GM21390 (cell line): ENCODE results near the gene TLR3.
"Not testable (repeated sequence)": the region's sequence is repeated elsewhere in the genome, so short reads cannot be mapped to it uniquely, and the experiment has no call there.

Source experiments
- ATAC-seq: cut with Tn5 transposase; IDR thresholded peaks from one replicate; pipeline ENCODE4 v1.9.1; 2021; ENCODE audit not compliant: unreplicated experiment

The TLR3 gene

DNA sequence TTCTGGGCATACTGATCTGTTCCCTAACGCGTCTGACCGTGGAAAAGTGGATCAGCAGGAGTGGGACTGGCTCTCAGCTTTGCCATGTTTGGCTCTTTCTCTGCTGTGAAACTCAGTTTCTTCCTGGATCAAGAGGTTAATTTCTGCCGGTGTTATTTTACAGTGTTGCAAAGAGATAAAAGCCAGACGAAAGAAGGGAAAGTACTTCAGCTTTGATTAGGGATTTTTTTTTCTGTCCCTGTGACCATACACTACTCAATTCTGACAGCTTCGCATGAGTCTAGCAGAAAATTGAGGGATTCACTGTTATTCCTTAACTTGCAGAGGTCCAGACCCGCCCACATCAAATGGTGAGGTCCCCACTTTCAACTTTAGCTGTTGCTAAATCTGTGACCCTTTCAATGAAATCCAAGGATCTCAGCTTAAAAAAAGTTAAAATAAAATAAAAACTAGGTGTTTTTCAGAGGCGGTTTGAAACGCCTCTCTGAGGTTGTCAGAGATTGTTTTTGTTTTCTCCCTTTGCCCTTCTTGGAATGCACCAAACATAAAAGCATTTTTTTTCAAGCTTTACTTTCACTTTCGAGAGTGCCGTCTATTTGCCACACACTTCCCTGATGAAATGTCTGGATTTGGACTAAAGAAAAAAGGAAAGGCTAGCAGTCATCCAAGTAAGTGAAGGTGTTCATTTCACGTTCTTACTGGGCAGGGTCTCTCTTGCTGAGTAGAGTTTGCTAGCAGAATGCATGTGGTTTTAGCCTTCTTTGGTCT is at the start of gene TLR3:
TLR3 (plus strand) TSS at position 576 of the 768 bp plus-strand sequence. CDS start 7,464 bp downstream, outside the sequence.
- ATAC-seq, result no peak

DNA sequence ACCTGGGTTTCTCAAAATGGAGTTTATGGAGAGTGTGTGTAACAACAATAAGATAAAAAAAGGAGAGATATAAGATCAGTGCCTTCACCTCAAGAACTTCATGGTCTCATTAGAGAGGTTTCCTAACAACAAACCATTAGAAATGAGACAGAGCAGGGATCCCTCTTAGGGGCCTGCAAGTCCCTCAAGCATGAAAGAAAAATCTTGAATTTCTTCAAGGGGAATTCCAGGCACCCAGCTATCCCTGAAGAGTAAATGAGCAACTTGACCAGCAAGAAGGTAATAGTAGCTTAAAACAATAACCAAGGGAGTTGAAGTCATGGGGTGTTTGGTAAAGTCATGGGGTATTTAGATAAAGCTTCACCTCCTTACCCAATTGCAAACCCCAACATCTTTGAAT is 49.7 kb upstream of the TLR3 start:
- no peak for ATAC-seq

DNA sequence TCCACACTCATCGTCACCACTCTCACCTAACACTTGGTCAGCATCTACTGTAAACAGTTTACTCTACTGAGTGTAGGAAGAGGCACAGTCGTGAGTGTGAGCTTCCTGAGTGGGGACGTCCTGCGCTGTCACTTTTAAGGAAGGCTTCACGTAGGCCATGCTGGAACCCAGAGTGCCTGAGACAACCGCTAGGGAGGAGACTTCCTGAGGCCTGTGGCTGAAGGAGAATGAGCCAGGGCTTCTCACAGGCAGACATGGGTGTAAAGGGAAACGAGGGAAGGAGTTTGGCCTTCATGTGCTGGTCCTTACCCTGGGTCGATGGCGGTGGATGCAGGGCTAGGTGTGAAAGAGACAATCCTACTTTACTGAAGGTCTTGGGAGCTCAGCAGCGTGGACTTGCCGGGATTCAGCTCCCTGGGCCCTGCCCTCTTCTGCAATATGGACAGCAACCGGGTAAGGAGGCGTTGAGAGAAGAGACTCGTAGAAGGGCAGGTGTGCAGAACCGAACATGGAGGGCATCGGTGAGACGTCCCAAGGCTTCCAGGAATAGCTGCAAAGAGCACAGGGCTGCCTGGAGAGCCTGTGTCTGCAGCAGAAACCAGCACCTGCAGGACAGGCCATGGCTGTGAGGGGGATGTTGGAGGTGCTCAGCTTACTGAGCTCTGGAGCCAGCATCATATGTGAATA is 48.7 kb upstream of the TLR3 start:
- no peak for ATAC-seq

DNA sequence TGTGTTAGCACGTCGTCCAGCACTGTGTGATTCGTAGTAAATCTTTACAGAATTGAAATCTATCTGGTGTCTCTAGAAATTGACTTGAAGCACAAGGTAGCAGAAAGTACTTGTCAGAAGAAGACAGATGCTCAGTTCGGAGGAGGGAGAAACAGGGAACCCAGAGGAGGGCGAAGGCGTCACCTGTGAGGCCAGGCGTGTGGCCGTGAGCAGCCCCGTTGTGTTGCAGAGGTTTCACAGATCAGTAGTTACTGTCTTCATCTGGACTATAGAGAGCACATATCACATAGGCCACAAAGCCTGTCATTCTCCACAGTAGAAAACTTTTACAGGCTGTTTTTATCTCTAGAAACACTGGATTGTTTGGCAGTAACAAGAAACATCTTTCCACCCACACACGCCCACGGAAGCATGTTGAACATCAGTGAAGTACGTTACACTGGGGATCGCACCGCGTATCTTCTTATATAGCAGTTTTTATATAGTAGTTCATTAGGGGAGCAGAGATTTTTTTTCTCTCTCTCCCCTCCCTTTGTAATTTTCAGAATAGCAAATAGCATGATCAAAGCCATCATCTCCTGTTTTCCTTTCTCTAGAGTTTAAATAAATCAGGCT is 48.1 kb upstream of the TLR3 start:
- ATAC-seq, result no peak

DNA sequence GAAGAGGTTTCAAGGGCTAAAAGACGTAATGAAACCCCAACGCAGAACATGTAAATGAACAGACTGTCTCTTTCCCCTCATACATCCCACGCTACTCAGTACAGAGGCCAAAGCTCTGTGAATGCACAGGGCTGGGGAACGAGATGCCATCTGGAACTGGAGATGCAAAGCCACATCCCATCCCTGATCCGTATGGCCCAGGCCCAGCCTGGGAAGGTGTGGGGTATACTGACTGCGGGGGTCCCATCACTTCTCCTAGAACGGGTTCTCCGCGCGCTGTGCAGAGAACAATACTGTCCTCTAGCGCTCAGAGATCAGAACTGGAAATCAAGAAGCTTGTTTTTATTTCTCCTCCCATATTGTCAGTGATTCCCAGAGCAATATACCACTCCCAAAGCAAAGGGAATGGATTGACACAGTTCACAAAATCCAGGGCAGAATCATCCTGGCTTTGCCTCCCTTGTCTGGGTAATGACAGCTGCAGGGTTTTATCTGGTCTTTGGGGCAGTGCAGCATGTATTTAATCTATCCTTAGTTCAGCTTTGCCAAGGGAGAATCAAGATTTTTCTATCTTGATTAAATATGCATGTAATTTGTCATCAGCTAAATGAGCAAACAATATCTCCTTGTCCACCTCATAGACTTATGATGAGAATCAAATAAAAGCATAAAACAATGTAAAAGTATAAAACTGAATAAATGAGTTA is 47.3 kb upstream of the TLR3 start:
- ATAC-seq, result no peak

DNA sequence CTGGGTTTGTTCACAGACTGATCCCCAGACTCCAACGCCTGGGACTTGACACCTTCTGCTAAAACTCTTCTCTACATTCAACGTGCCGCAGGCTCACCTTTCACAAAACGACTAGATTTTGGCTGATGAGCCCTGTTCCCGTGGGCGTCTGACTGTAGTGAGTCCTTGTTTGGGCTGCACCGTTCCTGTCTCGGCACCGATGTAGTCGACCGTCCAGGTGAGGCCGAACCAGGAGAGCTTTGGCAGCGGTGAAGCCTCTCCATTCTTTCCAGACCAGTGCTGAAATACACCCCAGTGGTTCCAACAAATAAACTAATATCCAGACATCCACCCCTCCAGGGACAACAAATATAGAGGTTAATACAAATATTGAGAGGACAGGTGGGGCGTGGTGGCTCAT is 45.0 kb upstream of the TLR3 start:
- ATAC-seq, result no peak

DNA sequence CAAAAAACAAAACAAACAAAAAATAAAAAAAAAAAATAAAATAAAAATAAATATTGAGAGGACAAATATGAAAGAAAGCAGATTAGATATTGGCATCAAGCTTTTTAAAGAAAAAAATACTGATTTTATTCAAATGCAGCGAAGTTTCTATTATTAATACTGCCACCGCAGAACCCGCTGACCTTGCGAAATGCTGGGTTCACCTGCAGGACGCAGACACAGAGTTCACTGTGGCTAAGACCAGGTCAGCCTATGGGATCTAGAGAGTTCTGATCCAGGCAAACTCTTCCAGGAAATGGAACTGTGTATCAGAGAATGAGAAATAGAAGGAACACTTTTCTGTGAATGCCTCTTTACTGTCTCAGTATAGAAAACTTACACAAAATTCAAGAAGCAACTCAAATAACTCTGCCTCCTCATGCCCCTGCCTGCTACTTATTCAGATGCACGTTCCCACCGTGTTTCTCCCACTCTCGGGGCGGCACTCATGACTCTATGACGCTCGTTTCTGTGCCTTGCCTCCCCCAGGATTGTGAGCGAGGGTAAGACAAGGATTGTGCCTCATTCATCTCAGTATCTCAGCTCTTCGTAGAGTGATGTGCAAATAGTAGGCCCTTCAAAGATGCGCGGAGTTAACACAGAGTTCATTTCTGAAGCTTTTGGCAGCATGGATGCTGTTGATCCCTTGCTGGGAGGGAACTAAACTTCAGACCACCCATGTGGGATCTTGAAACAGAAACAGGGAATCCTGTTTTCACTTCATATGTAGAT is 44.1 kb upstream of the TLR3 start:
- ATAC-seq, result no peak

DNA sequence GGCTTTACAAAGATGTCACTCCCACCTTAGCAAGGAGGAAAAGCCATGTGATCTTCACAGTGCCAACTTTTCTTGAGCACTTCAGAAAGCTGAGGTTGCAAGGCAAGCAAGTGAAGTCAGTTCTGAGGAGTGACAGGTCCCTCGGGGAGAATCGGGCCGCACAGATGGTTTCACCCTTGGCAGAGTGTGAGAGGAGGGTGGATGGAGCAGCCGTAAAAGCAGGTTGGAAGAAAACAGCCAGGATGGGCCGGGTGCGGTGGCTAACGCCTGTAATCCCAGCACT is 43.6 kb upstream of the TLR3 start:
- no peak for ATAC-seq

DNA sequence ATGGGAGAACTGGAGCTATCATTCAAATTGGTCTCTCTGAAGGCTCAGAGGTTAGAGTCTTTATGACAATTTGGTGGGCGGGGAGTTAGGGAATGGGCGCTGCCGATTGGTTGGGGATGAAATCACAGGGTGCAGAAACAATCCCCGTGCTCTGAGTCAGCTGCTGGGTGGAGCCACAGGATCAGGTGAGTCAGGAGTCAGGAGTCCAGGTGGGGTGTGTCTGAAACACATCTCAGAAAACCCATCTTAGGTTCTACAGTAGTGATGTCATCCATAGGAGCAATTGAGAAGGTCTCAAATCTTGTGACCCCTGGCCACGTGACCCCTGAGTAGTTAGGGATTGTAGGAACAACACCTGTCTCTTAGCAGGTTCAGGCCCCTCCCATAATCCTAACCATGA is 41.6 kb upstream of the TLR3 start:
- ATAC-seq, result no peak

DNA sequence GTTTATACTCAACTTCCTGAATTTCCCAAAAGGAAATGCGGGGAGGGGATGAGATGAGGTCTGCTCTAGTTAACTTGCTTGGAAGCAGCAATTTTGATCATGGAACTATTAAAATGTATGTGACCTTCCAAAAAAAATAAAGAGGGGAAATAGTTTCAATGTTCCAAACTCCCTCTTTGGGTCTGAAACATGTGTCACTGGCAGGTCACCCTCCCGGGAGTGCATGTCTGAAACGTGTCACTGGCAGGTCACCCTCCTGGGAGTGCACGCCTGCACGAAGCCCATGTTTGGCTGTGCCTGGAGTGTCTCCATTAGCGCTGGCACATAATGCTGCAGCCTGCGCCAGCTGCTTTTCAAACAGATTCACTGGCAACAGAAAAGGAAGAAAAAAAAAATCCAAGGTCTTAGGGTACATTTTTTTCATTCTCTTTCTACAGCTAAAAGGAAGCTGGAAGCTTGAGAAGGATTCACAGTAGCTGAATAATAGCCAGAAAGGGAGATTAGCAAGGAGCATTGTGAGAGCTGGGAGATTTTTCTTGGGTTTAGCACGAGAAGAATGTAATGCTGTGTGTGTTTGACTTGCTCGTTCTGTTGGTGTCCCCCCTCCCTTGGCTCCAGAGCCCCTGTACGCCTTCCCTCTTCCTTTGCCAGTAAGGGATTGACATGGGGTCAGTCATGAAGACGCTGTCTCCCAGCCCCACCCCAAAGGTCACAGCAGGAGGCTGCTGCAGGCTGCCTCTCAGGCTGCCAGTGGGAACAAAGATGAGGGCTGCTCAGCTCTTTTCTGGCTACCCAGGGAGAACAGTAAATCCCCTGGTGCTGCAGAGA is 39.2 kb upstream of the TLR3 start:
- no peak for ATAC-seq

DNA sequence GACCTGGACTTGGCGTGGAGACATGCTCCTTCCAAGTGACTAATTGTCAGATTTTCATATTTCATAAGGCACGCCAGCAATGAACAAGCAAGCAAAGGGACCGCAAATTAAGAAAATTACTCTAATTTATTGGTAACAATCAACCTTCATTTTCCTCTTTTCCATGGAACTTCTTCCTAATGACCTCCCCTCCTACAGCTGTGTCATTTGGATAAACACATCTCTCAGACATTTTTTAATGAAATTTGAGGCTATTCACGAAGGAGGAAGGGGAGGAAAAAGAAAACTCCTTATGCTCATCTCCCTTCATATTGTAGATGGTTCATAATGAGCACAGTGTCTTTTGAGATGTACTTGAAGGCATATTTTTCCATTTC is 38.6 kb upstream of the TLR3 start:
- no peak for ATAC-seq

DNA sequence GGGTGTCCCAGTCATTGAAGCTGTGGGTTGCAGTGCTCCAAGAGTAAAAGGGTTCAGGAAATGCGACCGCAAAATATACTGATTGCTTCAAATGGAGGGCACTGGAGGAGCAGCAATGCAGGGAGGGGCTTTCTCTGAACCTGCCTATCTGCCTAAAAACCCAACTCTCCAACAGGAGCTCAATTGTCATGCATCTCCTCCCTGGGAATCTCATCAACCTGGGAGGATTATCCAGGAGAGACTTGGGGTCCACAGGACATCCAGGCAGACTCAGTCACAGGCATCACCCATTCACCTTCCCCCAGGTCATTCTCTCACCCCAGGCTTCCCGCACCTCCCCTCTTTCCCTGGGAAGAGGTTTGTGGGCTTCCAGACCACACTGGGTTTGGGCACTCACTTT is 38.2 kb upstream of the TLR3 start:
- ATAC-seq, result no peak

DNA sequence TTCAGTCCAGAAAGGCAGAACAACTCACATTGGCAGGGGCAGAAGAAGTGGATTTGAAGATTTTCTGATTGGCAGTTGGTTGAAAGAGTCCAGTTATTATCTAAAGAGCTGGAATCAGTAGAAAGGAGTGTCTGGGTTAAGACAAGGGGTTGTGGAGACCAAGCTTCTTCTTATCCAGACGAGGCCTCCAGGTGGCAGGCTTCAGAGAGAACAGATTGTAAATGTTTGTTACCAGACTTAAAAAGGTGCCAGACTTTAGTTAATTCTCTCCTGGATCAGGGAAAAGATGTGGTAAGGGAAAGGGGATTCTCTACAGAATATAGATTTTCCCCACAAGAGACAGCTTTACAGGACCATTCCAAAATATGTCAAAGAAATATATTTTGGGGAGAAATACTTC is 36.7 kb upstream of the TLR3 start:
- no peak for ATAC-seq

DNA sequence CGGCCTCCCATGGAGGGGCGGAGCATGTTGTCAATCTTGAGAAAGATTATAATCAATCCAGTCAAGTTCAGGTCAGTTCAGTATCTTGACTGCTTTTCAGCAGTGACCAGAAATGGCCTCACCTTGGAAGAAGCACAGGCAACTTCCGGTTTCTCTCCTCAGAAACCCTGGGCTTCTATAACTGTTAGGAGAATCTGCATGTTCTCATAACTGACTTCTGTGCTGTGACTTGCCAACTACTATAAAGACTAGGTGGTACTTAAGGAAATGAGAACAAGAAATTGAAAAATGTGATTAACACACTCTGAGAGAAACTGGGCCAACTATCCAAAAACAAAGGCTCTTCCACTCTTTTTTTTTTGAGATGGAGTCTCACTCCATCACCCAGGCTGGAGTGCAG is 35.9 kb upstream of the TLR3 start:
- ATAC-seq, result no peak

DNA sequence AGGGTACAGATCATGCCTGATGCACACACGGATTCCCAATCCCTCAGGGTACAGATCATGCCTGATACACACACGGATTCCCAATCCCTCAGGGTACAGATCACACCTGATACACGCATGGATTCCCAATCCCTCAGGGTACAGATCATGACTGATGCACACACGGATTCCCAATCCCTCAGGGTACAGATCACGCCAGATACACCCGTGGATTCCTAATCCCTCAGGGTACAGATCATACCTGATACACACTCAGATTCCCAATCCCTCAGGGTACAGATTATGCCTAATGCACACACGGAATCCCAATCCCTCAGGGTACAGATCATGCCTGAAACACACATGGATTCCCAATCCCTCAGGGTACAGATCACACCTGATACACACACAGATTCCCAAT is 34.3 kb upstream of the TLR3 start:
- not testable (repeated sequence) for ATAC-seq

DNA sequence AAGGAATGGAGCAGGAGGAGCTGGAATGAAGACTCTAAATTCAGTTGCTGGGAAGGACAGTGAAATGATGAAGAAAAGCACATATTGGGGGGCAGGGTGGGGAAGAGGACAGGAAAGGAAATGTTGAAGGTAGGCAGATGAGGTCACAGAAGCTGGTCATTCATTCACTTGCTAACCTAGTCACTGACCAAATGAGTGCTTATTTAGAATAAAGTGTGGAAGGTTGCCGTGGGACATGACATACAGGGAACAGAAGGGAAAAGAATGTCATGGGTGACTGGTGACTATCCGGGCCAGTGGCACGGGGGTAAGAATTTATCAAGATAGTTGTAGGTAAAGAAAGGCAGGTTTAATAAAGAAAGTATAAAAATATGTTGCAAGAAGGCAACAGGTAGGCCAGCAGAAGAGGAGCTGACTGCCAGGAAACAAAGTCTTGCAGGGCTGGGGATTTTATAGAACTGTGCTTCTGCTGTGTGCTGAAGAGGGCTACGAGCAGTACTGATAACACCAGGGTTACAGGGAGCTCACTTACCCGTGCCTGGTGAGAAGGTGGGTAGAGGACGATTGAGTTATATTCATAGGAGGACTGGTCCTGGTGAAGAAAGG is 31.9 kb upstream of the TLR3 start:
- ATAC-seq, result no peak

DNA sequence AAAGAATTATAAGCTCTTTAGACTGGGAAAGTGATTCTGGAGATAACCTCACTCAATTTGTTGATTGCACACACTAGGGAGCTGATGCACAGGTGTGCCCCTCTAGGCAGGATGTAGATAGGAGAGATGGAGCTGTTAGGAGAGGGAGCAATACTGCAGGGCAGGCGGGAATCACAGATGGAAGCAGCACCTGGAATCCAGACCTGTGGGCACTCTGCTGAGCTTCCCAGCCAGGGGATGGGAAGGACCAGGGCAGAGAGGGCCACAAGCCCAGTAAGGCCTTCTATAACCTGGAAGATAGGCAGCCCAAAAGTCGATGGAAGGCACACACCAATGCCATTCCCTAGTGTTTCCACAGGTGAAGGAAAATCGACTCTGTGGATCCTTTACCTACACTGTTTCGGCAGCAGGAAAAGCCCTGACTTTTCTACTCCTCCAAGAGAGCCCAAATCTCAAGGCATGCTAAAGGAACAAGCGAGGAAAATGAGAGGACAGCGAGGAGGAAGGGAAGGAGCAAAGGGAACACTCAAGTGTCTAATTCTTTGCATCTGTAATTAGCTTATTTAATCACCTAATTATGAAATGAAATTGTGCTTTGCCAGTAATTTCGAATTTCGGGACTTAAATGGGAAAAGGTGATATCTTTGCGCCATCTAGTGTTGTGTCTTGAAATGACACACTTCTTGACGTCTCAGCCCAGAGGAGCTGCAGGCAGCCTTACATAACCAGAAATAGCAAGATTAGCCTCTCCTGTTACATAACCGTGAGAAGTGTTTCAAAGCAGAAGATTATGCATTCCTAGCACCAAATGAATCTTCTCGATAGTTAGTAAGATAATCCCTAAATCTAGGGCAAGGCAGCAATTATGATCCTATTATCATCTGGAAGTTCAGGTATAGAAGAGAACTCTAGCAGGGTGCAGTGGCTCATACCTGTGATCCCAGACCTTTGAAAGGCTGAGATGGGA is 31.0 kb upstream of the TLR3 start:
- ATAC-seq, result peak; percentile 72

DNA sequence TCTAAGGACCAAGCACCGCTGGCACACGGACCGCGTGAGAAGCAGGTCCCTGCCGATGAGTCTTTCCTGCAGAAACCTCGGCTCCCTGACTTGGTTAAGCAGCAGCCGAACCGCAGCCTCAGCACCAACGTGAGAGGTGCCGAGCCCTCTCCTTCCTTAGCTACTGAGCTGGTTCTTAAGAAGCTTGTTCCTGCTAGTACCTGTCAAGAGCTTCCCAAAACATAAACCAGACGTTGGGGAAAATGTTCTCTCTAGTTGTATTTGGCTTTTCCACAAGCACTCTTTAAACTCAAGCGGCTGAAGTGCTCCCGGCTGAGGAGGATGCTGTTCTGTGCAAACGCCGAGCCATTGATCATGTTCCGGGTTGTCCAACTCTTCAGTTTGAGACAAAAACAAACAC is 29.3 kb upstream of the TLR3 start:
- ATAC-seq, result no peak

DNA sequence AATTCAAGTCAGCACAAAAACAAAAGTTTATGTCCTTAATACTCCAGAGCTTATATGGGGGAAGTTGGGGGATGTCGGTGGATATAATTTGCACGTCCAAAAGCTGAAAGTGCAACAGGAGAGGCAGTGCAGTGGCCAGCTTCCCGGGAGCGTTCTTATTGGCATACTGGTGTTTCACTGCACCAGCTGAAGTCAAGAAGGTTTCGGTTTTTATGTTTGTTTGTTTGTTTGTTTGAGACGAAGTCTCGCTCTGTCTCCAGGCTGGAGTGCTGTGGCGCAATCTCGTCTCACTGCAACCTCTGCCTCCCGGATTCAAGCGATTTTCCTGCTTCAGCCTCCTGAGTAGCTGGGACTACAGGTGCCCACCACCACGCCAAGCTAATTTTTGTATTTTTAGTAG is 28.6 kb upstream of the TLR3 start:
- ATAC-seq, result no peak
